Hematopoietic multipotent progenitor cell treated with erythropoietin and hydrocortisone succinate and interleukin-3 and kit ligand, for 8 days (in vitro differentiated cells): ENCODE results near the gene NPIPB8.
"Not testable (repeated sequence)": the region's sequence is repeated elsewhere in the genome, so short reads cannot be mapped to it uniquely, and the experiment has no call there.

Experiments used
- DNase-seq: peaks from one replicate; pipeline ENCODE4 v3.0.0-alpha.2; 2015

NPIPB8 gene

GRCh38 chr16:28637765-28638164 lies at the start of gene NPIPB8:
Gene NPIPB8 (plus strand): TSS chr16:28638065. CDS start chr16:28638361, 296 bp downstream.
- not testable (repeated sequence) for DNase-seq

GRCh38 chr16:28589069-28589468 lies 48.8 kb upstream of the NPIPB8 start:
- no peak for DNase-seq

DNA sequence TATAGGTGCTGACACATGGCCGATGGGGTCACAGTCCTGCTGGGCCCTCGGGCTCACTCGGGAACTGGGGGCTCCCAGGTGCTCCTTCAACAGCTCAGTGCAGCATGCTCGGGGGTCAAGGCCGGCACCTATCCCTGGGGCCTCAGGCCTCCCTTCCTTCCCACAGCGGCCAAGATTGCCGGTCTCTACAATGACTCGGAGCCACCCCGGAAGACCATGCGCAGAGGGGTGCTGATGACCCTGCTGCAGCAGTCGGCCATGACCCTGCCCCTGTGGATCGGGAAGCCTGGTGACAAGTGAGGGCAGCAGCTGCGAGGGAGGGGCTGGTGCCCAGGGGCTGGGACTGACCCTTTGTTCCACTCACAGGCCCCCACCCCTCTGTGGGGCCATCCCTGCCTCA lies 47.9 kb upstream of the NPIPB8 start:
- DNase-seq, result no peak

GRCh38 chr16:28590384-28591340 lies 47.2 kb upstream of the NPIPB8 start:
- DNase-seq, result no peak

DNA sequence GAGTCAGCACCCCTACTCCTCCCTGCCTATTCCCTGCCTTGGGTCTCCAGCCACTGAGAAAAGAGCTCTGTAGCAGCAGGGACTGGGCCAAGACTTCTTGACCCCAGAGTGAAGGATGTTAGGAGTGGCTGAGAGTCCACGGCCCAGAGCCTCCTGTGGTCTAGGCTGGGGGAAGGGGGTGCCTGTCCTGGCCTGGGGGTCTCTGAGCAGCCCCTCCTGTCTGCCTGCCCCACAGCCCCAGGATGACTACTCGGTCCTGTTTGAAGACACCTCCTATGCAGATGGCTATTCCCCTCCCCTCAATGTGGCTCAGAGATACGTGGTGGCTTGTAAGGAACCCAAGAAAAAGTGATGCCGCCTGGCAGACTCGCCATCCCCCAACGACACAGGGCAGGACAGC lies 46.5 kb upstream of the NPIPB8 start:
- no peak for DNase-seq

- no peak for DNase-seq
These were observed 45.4 kb upstream of the NPIPB8 start for GRCh38 chr16:28592511-28592910.

- no peak for DNase-seq
These were observed 44.8 kb upstream of the NPIPB8 start for GRCh38 chr16:28592979-28593553.

DNA sequence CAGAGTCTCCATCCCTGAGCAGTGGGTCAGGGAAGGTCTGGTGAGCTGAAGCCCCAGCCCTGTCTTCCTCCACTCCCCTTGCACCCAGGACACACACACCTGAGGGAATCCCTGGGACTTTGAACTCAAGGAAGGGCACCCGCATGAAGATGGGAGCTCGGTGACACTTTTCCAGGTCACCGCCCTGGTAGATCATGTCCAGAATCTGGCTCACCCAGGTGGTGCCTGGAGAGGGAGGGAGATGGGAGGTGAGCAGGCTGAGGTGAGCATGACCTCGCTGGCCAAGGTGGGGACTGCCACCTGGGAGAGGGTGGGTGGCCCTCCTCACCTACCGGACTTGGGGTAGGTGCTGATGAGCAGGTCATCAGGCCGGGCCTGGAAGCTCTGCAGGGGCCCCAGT lies 42.4 kb upstream of the NPIPB8 start:
- not testable (repeated sequence) for DNase-seq

DNA sequence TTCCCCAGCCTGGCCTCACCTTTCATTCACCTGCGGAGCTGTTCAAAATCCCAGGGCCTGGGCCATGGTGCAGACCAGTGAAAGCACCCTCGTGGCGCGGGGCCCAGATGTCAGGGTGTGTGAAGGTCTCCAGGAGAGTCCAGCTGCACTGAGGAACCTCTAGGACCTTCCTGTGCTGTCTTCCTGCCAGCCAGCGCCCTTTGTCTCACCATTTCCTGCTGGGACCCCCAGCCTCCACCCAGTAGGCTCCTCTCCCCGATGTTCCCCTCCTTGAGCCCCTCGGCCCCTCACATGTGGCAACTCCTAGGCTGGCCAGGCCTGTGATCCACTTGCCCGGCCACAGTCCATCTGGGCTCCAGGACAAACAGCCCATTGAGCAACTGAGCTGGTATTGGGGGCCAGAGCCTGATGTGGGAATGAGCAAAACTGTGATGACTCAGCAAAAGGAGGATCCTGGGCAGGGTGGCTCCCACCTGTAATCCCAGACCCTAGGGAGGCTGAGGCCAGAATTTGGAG lies 41.7 kb upstream of the NPIPB8 start:
- no peak for DNase-seq

- no peak for DNase-seq
These were observed 40.8 kb upstream of the NPIPB8 start, which contains the start of gene SULT1A2 for GRCh38 chr16:28596840-28597691. Gene SULT1A2 (minus strand): TSS chr16:28597050. CDS start chr16:28595930, 1,120 bp downstream.

DNA sequence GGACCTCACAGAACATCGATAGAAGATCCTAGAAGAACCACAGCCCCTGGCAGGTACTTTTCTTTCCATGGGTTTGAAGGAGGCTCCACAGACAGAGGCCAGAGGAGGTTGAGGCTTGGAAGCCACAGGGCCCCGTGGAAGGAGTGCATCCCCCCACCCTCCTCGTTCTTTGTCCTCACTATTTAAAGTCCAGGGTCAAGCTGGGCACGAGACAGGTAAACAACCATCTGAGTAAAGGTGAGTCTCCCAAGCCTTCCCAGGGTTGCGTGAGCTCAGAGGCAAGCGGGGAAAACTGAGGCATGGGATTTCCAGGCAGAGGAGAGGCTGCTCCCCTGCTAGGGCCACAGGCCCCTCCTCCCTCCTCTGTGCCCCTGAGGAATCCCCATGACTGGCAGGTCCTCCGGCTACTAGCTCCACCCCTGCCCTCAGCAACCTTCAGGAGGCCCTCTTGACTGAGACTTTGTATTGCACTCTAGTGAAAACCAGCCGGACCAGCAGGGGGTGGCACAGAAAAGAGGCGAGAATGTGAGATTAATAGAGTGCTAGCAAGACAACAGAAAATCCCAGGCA lies 40.1 kb upstream of the NPIPB8 start:
- DNase-seq, result peak; percentile 67

- not testable (repeated sequence) for DNase-seq
These were observed 38.2 kb upstream of the NPIPB8 start for GRCh38 chr16:28599377-28600285.

DNA sequence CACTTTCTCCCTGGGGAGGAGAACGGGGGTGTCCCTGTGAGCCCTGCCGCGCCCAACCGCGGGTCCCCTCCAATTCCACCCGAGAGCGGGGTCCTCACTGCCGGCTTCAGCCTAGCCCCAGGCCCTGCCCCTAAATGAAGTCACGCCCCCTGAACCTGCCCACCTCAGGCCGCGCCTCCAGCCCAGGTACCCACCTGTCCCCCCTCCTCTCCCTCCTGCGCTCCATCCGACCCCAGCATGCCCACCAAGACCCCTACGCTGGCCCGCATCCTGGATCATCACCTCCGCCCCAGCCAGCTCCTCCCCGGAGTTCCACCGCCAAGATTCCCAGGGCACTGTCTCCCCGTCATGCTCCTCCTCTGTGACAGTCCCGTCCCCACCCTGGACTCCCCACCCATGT lies 36.9 kb upstream of the NPIPB8 start:
- not testable (repeated sequence) for DNase-seq

GRCh38 chr16:28601589-28601988 lies 36.3 kb upstream of the NPIPB8 start:
- DNase-seq, result not testable (repeated sequence)

GRCh38 chr16:28602062-28602461 lies 35.8 kb upstream of the NPIPB8 start:
- not testable (repeated sequence) for DNase-seq

- no peak for DNase-seq
These were observed 35.3 kb upstream of the NPIPB8 start for GRCh38 chr16:28602529-28602928.

- no peak for DNase-seq
These were observed 34.3 kb upstream of the NPIPB8 start for GRCh38 chr16:28603381-28604185.

DNA sequence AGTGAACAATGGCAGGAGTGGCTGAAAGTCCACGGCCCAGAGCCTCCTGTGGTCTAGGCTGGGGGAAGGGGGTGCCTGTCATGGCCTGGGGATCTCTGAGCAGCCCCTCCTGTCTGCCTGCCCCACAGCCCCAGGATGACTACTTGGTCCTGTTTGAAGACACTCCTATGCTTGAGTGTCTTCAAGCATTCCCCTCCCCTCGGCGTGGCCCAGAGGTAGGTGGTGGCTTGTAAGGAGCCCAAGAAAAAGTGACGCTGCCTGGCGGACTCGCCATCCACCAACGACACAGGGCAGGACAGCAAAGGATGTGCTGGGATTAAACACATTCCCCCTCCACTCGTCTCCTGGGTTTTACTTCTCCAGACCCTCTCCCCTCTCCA lies 33.7 kb upstream of the NPIPB8 start:
- DNase-seq, result no peak

DNA sequence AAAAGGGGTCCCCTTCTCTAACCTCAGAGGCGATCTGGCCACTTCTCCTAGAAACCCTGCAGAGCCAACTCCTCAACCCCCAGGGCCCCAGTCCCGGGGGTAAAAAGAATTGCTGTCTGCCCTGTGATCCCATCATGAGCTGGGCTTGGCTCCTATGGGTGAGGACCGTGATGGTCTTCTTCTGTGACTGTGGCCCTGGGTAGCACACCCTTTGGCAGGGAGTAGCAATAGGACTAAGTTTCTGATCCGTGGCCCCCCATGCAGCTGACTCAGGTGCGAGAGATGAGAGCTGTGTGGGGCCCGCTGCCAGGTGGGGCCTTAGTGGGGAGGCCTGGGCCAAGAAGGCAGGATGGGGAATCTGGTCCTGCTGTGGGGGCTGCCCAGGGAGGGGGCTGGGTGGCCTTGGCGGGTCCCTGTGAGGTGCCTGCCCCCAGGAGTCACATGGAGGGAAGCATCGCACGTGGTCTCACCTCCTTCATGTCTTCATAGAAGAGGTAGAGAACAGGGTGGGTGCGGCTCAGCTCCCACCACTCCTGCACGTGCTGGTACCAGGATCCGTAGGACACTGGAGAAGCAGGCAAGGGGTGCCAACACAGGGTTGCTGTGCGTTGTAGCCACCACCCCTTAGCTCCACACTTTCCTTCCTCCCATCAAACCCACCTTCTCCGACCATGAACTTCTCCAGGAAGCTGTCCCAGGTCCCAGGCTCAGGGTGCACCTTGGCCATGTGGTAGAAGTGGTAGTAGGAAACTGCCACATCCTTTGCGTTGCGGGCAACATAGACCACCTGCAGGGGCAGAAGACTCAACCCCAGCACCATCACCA lies 31.4 kb upstream of the NPIPB8 start:
- DNase-seq, result no peak
